ENCODE results near the gene CYB561D2. TPM values are rescaled to one million over a fixed set of nuclear protein-coding genes. Genes with fewer than 3 reads are reported as not detected.

CYB561D2 gene
- total and polyA plus RNA-seq, 2 donors (not counting 3 experiments of a cell fraction or from before 2014, with no cell fraction given) = 13.6 to 46.0 TPM

DNA sequence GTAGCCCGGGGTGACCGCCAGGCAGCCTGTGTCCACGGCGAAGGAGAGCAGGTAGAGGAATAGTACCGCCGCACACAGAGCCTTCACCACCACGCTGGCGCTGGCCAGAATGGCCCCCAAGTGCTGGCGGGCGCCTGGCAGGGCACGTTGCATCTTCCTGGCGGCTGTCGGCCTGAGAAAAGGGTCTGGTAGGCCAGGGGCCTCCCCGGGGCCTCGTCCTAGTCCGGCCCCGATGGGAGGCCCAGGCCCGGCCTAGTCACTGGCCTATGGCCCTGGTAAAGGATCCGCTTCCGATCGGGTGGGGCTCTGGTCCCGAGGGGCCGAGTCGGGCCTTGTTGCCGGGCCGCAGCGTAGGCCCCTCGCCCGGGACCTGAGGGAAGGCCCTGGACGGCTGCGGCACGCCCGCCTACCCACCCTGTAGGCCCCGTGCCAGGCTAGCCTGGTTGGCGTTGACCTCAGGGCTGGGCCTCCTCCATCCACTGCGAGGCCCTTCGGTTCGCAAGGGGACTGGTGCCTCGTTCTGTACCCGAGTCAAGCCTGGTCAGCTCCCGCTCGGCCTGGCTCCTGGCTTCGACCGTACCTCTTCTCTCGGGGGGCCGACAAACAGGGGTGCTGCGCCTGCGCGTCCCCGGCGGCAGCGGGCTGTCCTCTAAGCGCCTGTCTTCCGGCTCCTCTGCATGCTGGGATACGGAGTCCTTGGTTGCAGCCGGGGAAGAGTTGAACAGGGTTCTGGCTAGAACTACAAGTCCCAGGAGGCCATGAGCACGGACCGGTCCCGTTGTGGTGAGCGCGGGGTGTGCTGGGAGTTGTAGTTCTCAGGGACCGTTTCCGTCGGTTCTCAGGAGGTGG is 8.5 kb downstream of the CYB561D2 start, which contains the start of gene TMEM115:
Gene TMEM115, minus strand, starts transcription at position 611 of the 849 bp plus-strand sequence. Its CDS starts 458 bp downstream, at position 153.
- H3K27ac ChIP-seq (ENCODE audit: insufficient read depth, low read depth, low read length) = peak within 1 kb of the TSS; percentile 52
- no peaks in the 10 kb centered on the region for H3K9me3 ChIP-seq (replicated peaks; ENCODE audit: control insufficient read depth, insufficient read depth, low read length)
- peak within 1 kb of the TSS; percentile 72 for H3K9ac ChIP-seq (replicated peaks; ENCODE audit: extremely low read depth, insufficient read depth, low read length)
- intact Hi-C loops (cut with micrococcal nuclease) (loop anchor here (1.0 to 5.0 kb wide), 4 partner anchors 8 to 1033 kb away; partner anchors contain the start of genes HEMK1, HYAL3, NAA80 and RBM15B), dilution Hi-C loops (cut with MboI; ENCODE audit: extremely low pct_ligation_motif_present, low sequenced_read_pairs) (no loop called here)
- H3K9me1 ChIP-seq (replicated peaks; ENCODE audit: control insufficient read depth, extremely low read depth, insufficient read depth, low read length) = no peaks in the 10 kb centered on the region
- peak within 1 kb of the TSS; percentile 26 to 83 (median 63) for H3K4me3 ChIP-seq (replicated peaks in 1 of 3; ENCODE audit: insufficient read depth in 1 of 3, low read depth in 1 of 3, low read length in 3 of 3)
- peak; percentile 99 for FAIRE-seq
- no peak for TF ChIP-seq FOS (IDR thresholded peaks at IDR 0.05; ENCODE audit: borderline replicate concordance, insufficient read depth, low read length)
- TF ChIP-seq POLR2AphosphoS5 (IDR thresholded peaks at IDR 0.05; ENCODE audit: insufficient read depth, low read depth, low read length) = peak; percentile 73
- TF ChIP-seq JUN (IDR thresholded peaks at IDR 0.05; ENCODE audit: borderline replicate concordance, insufficient read depth, insufficient read length, low read depth) = no peak
- TF ChIP-seq EZH2 (IDR thresholded peaks at IDR 0.05; ENCODE audit: borderline replicate concordance, low read depth, low read length, severe bottlenecking) = no peak
- TF ChIP-seq POLR2A (IDR thresholded peaks at IDR 0.05; ENCODE audit: low read depth, low read length) = peak; percentile 85
- ChIA-PET POLR2A (no interaction called here), CTCF (interaction anchor here (1.6 kb wide), 1 partner anchor 8 kb away, joined by 4 read pairs; the partner anchor contains the start of genes CYB561D2 and NPRL2)
- H2AFZ ChIP-seq (ENCODE audit: low read depth, low read length) = peak within 1 kb of the TSS; percentile 75
- H3K4me1 ChIP-seq (ENCODE audit: control insufficient read depth, extremely low read depth, insufficient read depth, low read length) = peaks cover 31% of the 10 kb centered on the region
- H3K4me2 ChIP-seq (ENCODE audit: insufficient read depth, low read length) = peak within 1 kb of the TSS; percentile 90
- TSS peak; percentile 41 for BruUV-seq (replicated peaks)
- H3K27me3 ChIP-seq (ENCODE audit: control insufficient read depth in 2 of 2, insufficient read depth in 2 of 2, low read length in 2 of 2) = no peaks in the 10 kb centered on the region
- H3K36me3 ChIP-seq (ENCODE audit: control insufficient read depth in 2 of 2, extremely low read depth in 1 of 2, insufficient read depth in 2 of 2, low read length in 2 of 2) = peaks cover 0 to 15% of the 10 kb centered on the region in 2 experiments
- DNase-seq (ENCODE audit: low read depth, low spot score) = peak; percentile 98
- H3K79me2 ChIP-seq (ENCODE audit: control insufficient read depth, insufficient read depth, low read length) = peaks cover 43% of the 10 kb centered on the region
- peaks cover 6% of the 10 kb centered on the region for H4K20me1 ChIP-seq (replicated peaks; ENCODE audit: control insufficient read depth, extremely low read depth, insufficient read depth, low read length)

DNA sequence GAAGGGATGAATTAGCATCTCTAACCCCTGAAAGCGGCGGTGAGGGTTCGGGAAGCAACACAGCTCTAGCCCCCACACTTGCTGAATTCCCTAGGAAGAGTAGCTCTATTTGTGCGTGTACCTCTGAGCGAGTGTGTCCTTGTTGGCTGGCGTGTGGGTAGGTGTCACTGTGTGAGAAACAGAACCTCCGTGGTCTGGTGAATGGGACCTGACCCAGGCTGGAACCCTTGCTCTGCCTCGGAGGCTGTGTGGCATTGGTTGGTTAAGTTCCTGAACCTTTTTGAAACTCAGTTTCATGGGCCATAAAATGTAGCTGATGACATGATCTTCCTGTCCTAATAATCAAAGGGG is 9.1 kb downstream of the CYB561D2 start:
- no TSS peak for BruUV-seq (replicated peaks)
- ChIA-PET CTCF (interaction anchor here (1.6 kb wide), 1 partner anchor 9 kb away, joined by 4 read pairs; the partner anchor contains the start of genes CYB561D2 and NPRL2), POLR2A (no interaction called here)
- intact Hi-C loops (cut with micrococcal nuclease) = loop anchor here (1.0 to 5.0 kb wide), 4 partner anchors 8 to 1033 kb away; partner anchors contain the start of genes HEMK1, HYAL3, NAA80 and RBM15B
- H3K4me2 ChIP-seq (ENCODE audit: insufficient read depth, low read length) = peak overlapping the region; percentile 6
- FAIRE-seq = no peak
- peaks cover 0 to 9% of the 10 kb centered on the region in 2 experiments for H3K36me3 ChIP-seq (ENCODE audit: control insufficient read depth in 2 of 2, extremely low read depth in 1 of 2, insufficient read depth in 2 of 2, low read length in 2 of 2)
- H3K27ac ChIP-seq (ENCODE audit: insufficient read depth, low read depth, low read length) = no peak overlapping the region
- peaks cover 6% of the 10 kb centered on the region for H4K20me1 ChIP-seq (replicated peaks; ENCODE audit: control insufficient read depth, extremely low read depth, insufficient read depth, low read length)
- H3K27me3 ChIP-seq (ENCODE audit: control insufficient read depth in 2 of 2, insufficient read depth in 2 of 2, low read length in 2 of 2) = no peaks in the 10 kb centered on the region
- H2AFZ ChIP-seq (ENCODE audit: low read depth, low read length) = peak overlapping the region; percentile 68
- H3K4me3 ChIP-seq (replicated peaks in 1 of 3; ENCODE audit: insufficient read depth in 1 of 3, low read depth in 1 of 3, low read length in 3 of 3) = no peak overlapping the region
- dilution Hi-C loops (cut with MboI; ENCODE audit: extremely low pct_ligation_motif_present, low sequenced_read_pairs) = no loop called here
- no peak for TF ChIP-seq MAX (IDR thresholded peaks at IDR 0.05; ENCODE audit: insufficient read depth, insufficient read length)
- TF ChIP-seq GATA2 (IDR thresholded peaks at IDR 0.05; ENCODE audit: insufficient read depth, insufficient read length, low read depth, low read length) = no peak
- no peak overlapping the region for H3K9ac ChIP-seq (replicated peaks; ENCODE audit: extremely low read depth, insufficient read depth, low read length)
- peaks cover 43% of the 10 kb centered on the region for H3K79me2 ChIP-seq (ENCODE audit: control insufficient read depth, insufficient read depth, low read length)
- no peak for DNase-seq (ENCODE audit: low read depth, low spot score)
- H3K9me1 ChIP-seq (replicated peaks; ENCODE audit: control insufficient read depth, extremely low read depth, insufficient read depth, low read length) = no peaks in the 10 kb centered on the region
- peaks cover 35% of the 10 kb centered on the region for H3K4me1 ChIP-seq (ENCODE audit: control insufficient read depth, extremely low read depth, insufficient read depth, low read length)
- H3K9me3 ChIP-seq (replicated peaks; ENCODE audit: control insufficient read depth, insufficient read depth, low read length) = no peaks in the 10 kb centered on the region
